ENCODE results near the gene TM9SF1. TPM values are rescaled to one million over a fixed set of nuclear protein-coding genes. Genes with fewer than 3 reads are reported as not detected.
A peak's percentile ranks its signal among the peaks of the same experiment; 100 is the strongest.

The TM9SF1 gene
- total RNA-seq, 2 donors from 2014 or later = 30.1 to 35.2 TPM

- no peak for DNase-seq (ENCODE audit: low spot score)
- intact Hi-C loops (cut with DNase I) = loop anchor here in 1 of 2 donors (1.0 kb wide), 1 partner anchor 41 kb away; no protein-coding TSS in a partner anchor
Measured at GRCh38 chr14:24184104-24184970, 10.9 kb downstream of the TM9SF1 start.

- intact Hi-C loops (cut with DNase I) = no loop called here
- no peak for DNase-seq (ENCODE audit: low spot score)
Measured at GRCh38 chr14:24183014-24183481, 12.2 kb downstream of the TM9SF1 start.

- DNase-seq (ENCODE audit: low spot score) = no peak
- intact Hi-C loops (cut with DNase I) = no loop called here
Measured at GRCh38 chr14:24182110-24182882, 12.9 kb downstream of the TM9SF1 start.

- DNase-seq (ENCODE audit: low spot score) = no peak
- intact Hi-C loops (cut with DNase I) = no loop called here
Measured at GRCh38 chr14:24181371-24182077, 13.7 kb downstream of the TM9SF1 start.

- peak; percentile 69 for DNase-seq (ENCODE audit: low spot score)
- intact Hi-C loops (cut with DNase I) = no loop called here
Measured at GRCh38 chr14:24179961-24180796, 15.1 kb downstream of the TM9SF1 start.

GRCh38 chr14:24179294-24179960, 15.8 kb downstream of the TM9SF1 start:
- no peak for DNase-seq (ENCODE audit: low spot score)
- intact Hi-C loops (cut with DNase I) = no loop called here

- intact Hi-C loops (cut with DNase I) = no loop called here
- DNase-seq (ENCODE audit: low spot score) = no peak
Measured at GRCh38 chr14:24178399-24179178, 16.7 kb downstream of the TM9SF1 start.

GRCh38 chr14:24177891-24178290, 17.4 kb downstream of the TM9SF1 start:
- no peak for DNase-seq (ENCODE audit: low spot score)
- intact Hi-C loops (cut with DNase I) = no loop called here

- peak; percentile 67 for DNase-seq (ENCODE audit: low spot score)
- intact Hi-C loops (cut with DNase I) = no loop called here
Measured at GRCh38 chr14:24177041-24177825, 18.0 kb downstream of the TM9SF1 start.

GRCh38 chr14:24176599-24176998, 18.6 kb downstream of the TM9SF1 start:
- DNase-seq (ENCODE audit: low spot score) = no peak
- intact Hi-C loops (cut with DNase I) = no loop called here

- DNase-seq (ENCODE audit: low spot score) = peak; percentile 82
- intact Hi-C loops (cut with DNase I) = no loop called here
Measured at GRCh38 chr14:24172871-24173281, 22.4 kb downstream of the TM9SF1 start.

- intact Hi-C loops (cut with DNase I) = no loop called here
- peak; percentile 77 for DNase-seq (ENCODE audit: low spot score)
Measured at GRCh38 chr14:24172261-24172860, 22.9 kb downstream of the TM9SF1 start.

GRCh38 chr14:24171422-24172260, 23.6 kb downstream of the TM9SF1 start, which contains the start of gene REC8:
Gene REC8 (plus strand): TSS chr14:24172080. CDS start chr14:24172553, 473 bp downstream.
- intact Hi-C loops (cut with DNase I) = no loop called here
- DNase-seq (ENCODE audit: low spot score) = peak; percentile 89

- DNase-seq (ENCODE audit: low spot score) = no peak
- intact Hi-C loops (cut with DNase I) = no loop called here
Measured at GRCh38 chr14:24167469-24168114, 27.6 kb downstream of the TM9SF1 start.

- intact Hi-C loops (cut with DNase I) = no loop called here
- no peak for DNase-seq (ENCODE audit: low spot score)
Measured at GRCh38 chr14:24165785-24166184, 29.5 kb downstream of the TM9SF1 start.
